VCaP (cell line): ENCODE results near the gene ASB1.

Source experiments
- H3K27ac ChIP-seq: fragments of 450-650 bp; 2 replicates; pipeline ENCODE4 v1.5.1; 2017
- TF ChIP-seq, protein P1 (sequence below): fragments of 450-650 bp; conservative IDR thresholded peaks from 2 replicates; pipeline ENCODE4 v1.5.1; 2017; ENCODE audit warnings: mild to moderate bottlenecking, moderate library complexity

ASB1 gene

DNA sequence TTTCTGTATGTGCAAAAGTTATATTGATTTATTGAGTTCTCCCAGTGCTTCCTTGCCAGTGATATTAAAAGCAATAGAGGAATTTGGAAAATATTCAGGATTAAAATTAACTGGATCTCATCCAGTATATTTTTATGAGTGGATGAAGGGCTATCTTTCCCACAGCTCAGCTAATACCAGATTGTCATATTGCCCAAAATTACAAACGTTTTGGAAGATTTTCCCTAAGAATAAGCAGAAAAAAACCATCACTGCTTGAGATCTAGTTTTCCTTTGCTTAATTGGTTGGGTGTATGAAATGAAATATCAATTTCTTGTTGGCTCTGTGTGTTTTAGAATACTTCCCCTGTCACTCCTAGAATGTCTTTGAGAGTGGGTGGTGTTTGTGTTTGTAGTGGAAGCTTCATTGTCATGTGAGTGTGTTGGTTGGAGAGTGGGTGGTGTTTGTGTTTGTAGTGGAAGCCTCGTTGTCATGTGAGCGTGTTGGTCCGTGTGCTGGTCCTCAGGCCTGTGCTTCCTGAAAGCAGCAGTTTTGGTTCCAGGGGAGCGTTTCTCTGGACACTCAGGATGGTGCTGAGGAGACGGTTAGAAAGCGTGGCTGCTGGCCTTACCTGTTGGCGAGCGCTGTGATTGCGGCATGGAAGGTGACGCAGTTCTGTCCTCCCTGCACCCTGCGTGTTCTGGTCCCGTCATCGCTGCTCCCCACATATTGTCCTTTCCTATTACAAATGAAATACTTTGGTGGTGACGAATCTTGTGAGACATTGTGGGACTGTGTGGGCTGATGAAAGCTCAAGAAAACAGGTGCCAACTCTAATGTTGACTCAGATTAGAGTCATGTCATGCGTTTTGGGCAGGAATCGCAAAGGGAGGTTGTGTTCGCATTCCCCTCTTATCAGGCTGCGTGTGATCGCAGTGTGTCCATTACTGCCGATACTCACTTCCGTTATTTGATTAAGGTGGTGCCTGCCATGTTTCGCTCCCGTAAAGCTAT is 12.4 kb downstream of the ASB1 start:
- peak overlapping the region; percentile 31 for H3K27ac ChIP-seq
- TF ChIP-seq, protein P1, sequence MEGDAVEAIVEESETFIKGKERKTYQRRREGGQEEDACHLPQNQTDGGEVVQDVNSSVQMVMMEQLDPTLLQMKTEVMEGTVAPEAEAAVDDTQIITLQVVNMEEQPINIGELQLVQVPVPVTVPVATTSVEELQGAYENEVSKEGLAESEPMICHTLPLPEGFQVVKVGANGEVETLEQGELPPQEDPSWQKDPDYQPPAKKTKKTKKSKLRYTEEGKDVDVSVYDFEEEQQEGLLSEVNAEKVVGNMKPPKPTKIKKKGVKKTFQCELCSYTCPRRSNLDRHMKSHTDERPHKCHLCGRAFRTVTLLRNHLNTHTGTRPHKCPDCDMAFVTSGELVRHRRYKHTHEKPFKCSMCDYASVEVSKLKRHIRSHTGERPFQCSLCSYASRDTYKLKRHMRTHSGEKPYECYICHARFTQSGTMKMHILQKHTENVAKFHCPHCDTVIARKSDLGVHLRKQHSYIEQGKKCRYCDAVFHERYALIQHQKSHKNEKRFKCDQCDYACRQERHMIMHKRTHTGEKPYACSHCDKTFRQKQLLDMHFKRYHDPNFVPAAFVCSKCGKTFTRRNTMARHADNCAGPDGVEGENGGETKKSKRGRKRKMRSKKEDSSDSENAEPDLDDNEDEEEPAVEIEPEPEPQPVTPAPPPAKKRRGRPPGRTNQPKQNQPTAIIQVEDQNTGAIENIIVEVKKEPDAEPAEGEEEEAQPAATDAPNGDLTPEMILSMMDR = no peak

DNA sequence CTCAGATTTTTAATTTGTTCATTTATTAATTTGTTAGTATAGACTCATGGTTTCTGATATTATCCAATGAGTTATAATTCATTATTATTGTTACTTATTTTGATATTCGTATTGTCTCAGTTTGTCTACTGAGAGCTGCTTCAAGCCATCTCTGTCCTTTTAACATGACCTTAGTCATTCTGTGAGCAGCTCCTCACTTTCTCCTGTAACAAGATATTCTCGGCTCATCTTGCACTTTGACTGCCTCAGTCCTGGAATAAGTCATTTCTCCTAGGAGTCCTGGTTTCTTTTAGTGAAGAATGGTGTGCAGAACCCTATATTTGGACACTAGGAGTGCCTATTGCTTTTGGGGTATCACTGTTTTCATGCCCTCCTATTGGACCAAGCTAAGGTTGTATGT is 13.2 kb downstream of the ASB1 start:
- peak overlapping the region; percentile 31; the same call in 1 of the 2 replicates for H3K27ac ChIP-seq
- TF ChIP-seq, protein P1 = no peak

DNA sequence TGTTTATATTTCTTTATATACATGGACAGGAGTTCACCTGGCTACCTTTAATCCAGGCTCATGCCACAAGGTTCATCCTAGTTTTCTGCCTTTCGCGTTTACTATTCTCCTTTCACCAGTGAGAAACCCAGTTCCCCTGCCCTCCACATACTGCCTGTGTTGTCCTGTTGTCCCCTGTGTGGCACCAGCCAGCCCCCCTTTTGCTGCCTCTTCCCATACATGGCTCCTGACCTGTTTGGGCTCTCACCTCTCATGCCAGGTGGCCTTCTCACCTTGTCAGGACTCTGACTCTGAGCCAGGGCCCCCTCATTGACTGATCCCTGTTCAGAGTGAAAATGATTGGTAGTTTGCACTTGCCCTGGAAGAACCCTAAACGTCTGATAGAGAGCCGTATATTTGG is 13.6 kb downstream of the ASB1 start:
- H3K27ac ChIP-seq = peak overlapping the region; percentile 31; the same call in 1 of the 2 replicates
- TF ChIP-seq, protein P1 = no peak

DNA sequence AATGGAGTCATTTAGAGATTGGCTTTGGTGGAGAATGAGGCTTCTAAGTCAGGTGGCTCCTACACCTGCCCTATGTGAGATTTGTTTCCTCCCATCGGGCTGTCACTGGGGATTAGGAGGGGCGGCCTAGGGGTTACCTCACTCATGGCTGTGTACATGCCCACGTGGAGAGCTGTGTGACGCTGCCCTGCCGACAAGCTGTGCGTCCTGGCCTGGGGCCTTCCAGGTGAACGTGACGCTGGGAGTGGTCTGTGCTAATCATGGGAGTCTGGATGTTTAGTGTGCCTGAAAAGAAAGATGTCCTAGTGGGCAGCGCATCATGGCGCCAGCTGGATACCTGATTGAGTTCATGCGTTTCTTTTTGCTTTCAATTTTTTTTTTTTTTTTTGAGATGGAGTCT is 14.0 kb downstream of the ASB1 start:
- TF ChIP-seq, protein P1 = no peak
- no peak overlapping the region for H3K27ac ChIP-seq

DNA sequence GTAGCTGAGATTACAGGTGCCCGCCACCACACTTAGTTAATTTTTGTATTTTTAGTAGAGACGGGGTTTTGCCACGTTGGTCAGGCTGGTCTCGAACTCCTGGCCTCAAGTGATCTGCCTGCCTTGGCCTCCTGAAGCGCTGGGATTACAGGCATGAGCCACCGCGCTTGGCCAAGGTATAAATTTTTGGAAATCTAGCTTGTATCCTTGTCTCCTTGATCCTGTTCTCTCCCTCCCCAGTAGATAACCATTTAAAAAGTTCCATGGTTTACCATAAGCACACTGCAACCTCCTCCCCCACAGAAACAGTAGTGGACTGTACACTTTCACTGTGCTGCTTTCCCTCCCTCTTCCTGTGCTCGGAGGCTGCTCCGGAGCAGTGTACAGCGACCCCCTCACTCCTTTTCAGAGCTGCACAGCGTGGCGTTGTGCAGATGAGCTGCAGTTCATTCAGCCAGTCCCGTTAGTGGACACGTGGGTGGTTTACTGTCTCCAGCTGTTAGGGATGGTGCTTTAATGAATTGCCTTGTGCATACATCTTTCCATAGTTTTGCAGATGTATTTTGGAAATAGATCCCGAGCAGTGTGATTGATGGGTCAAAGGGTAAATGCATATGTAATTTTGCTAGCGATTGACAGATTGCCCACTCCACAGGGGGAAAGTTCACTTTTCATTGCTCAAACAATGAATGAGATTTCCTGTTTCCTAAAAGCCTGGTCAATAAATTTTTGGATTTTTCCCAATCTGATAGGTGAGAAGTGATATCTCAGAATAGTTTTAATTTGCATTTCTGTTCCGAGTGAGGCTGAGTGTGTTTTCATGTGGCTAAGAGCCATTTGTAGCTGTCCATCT is 14.8 kb downstream of the ASB1 start:
- TF ChIP-seq, protein P1 = no peak
- H3K27ac ChIP-seq = peak overlapping the region; percentile 16; the same call in 1 of the 2 replicates

DNA sequence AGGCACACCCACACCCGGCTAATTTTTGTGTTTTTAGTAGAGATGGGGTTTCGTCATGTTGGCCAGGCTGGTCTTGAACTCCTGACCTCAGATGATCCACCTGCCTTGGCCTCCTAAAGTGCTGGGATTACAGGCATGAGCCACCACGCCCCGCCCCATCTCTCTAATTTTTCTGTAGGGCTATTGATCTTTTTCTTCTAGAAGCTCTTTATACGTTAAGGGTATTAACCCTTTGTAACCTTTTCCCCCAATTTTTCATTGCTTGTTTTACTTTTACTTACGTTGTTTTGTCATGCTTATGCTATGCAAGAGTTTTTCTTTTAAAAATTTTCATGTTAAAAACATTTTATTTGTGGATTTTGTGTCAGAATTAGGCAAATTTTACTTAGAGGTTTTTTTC is 15.5 kb downstream of the ASB1 start:
- peak overlapping the region; percentile 16; the same call in 1 of the 2 replicates for H3K27ac ChIP-seq

DNA sequence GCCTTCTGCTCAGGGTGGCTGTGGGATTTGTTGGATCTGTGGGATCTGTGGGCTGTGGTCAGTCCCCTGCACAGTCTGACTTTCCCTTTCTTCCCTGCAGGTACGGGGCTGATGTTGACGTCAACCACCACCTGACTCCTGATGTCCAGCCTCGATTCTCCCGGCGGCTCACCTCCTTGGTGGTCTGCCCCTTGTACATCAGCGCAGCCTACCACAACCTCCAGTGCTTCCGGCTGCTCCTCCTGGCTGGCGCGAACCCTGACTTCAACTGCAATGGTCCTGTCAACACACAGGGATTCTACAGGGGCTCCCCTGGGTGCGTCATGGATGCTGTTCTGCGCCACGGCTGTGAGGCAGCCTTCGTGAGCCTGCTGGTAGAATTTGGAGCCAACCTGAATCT is 17.5 kb downstream of the ASB1 start:
- TF ChIP-seq, protein P1 = no peak

More for the DNA sequence above, 17.5 kb downstream of the ASB1 start:
- no peak overlapping the region for H3K27ac ChIP-seq
